TTC549 (cell line): ENCODE data around the gene EIF3M.
"Not testable (repeated sequence)": the region's sequence is repeated elsewhere in the genome, so short reads cannot be mapped to it uniquely, and the experiment has no call there.

Source experiments
- FAIRE-seq: peaks from 2 replicates; lab custom pipeline; 2012; peaks lifted over from hg19 to GRCh38; lab: Jason Lieb, UNC

EIF3M gene

GRCh38 chr11:32597921-32598320, 14.3 kb downstream of the EIF3M start:
- no peak for FAIRE-seq

- FAIRE-seq, result no peak
These were observed 19.2 kb downstream of the EIF3M start for GRCh38 chr11:32602657-32603415.

GRCh38 chr11:32606220-32606619, 22.6 kb downstream of the EIF3M start:
- FAIRE-seq, result no peak

GRCh38 chr11:32608826-32609225, 25.2 kb downstream of the EIF3M start:
- not testable (repeated sequence) for FAIRE-seq

GRCh38 chr11:32610797-32611352, 27.2 kb downstream of the EIF3M start:
- FAIRE-seq, result no peak

- FAIRE-seq, result no peak
These were observed 30.0 kb downstream of the EIF3M start for GRCh38 chr11:32613500-32614151.

- FAIRE-seq, result peak; percentile 91
These were observed 31.8 kb downstream of the EIF3M start for GRCh38 chr11:32615422-32615821.

GRCh38 chr11:32616903-32617302, 33.3 kb downstream of the EIF3M start:
- no peak for FAIRE-seq

- no peak for FAIRE-seq
These were observed 47.2 kb downstream of the EIF3M start for GRCh38 chr11:32630844-32631243.

GRCh38 chr11:32635819-32636218, 52.2 kb downstream of the EIF3M start:
- no peak for FAIRE-seq

- FAIRE-seq, result no peak
These were observed 57.7 kb downstream of the EIF3M start for GRCh38 chr11:32641361-32641760.

GRCh38 chr11:32643526-32643925, 59.9 kb downstream of the EIF3M start:
- no peak for FAIRE-seq
